GM19452 (cell line): ENCODE measurements around the gene ZNF865.

Experiments
- ATAC-seq: cut with Tn5 transposase; IDR thresholded peaks from one replicate; pipeline ENCODE4 v1.9.1; 2021; ENCODE audit not compliant: unreplicated experiment

Gene ZNF865

DNA sequence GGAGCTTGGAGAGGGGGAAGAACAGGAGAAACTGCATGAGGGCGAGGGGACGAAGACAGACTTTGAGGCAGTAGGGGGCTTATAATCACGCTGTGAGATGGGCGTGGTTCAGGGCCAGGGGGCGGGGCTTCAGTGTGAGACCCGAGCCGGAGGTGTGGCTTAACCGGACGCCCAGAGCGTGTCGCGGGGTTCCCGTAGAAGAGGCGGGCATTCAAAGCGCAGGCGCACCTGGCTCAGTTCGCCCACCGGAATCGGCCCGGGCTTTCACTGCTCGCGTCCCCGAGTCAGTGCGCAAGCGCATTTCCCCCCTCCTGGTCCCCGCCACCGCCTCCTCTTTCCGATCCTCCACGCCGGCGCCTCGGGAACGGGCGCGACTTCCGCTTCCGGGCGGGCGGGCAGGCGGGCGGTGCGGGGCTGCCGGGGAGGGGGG is 225 bp upstream of the ZNF865 start:
- peak; percentile 68 for ATAC-seq

DNA sequence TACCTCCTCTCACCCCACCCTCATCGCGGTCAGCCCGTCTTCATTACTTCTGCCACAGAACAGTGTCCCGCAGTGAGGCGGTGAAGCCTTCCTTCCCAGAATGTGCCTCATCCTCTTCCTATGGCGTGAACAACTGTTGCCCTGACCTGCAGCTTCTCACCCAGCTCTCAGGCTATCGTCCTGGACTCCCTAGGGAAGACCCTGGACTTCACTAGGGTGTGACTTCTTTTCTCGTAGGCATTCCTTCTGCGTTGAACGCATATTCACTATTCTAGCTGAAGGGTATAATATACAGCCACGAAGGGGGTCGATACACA is 982 bp downstream of the ZNF865 start:
- ATAC-seq = no peak

DNA sequence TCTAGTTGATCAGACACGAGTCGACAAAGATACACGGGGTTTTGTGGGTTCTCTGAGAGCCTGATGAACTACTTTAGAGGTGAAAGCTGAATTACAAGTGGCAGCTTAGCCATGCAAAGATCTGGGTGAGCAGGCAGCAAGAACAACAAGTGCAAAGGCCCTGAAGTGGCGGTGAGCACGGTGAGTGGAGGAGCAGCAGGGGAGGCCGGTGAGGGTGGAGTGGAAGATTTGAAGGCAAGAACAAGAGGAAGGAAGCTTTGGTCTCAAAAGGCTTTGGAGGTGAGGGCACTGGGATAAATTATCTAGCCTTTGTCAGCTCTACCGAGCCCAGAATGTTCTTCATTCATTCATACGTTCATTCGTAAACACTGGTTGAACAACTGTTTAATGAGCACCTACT is 1.4 kb downstream of the ZNF865 start:
- no peak for ATAC-seq

DNA sequence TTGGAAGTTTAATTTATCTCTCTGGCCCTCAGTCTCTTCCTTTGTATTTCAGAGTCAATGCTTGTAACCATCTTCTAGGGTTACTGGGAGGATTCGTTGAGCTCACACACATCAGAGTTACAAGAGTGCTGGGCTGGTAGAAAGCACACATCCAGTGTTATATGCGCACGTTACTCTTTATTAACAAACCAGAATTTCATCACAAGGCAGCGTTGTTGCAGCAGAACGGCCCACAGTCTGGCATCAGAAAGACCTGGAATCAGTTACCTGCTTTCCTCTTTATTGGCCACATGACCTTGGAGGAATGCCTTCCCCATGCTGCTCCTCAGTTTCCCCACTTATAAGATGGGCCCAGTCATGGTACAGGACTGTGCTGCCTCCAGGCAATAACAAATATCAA is 3.9 kb downstream of the ZNF865 start:
- no peak for ATAC-seq

DNA sequence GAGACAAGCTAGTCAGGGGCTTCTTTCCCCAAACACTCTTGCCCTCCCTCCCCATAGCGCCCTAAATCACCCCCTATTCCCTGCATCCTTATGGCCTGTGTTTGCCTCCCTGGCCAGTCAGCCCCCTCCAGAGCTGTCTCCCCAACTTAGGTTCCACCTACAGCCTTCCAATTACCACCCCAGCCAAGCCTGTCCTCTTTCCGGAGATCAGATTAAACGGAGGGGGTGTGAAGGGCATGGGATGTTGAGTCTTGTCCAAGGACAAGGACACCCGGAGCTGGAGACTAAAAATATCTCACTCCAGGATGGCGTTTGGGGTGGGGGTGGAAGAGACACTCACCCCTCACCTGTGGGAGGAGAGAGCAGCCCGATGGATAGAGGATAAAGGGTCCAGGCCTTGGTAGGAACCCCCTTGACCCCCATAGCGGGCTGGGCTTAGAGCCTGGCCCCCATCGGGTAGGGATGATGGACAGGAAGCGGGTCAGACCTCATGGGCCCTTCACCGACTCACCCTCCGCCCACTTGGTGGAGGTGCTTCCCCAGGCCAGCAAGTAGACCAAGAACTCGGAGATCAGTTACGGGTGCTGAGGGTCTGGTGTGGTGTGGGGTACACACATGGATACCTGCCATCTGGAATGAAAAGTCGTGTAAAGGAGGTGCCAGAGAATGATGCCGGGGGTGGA is 6.0 kb downstream of the ZNF865 start:
- ATAC-seq = no peak

DNA sequence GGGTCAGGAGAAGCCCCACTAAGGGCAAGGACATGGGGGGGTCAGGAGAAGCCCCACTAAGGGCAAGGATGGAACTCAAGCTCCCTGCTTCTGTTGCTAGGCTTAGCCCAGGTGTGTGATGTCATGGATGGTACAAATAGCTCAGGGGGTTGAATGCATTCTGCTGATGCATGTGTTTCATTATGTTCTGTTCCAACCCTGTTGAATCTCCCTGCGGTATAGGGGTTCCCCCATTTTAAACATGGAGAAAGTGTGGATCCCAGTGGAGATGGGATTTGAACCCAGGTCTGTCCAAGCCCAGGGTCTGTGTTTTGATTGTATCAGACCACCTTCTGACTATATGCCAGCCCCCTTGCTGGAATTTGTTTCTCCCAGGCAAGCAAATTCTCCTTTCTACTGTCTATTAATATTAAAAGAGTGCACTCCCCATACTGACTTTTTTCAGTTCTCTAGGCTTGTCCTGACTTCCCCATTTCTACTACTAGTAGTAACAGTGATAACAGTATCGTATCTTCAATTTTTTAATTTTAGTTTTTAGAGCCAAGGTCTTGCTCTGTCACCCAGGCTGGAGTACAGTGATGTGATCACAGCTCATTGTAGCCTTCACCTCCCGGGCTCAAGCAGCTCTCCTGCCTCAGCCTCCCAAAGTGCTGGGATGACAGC is 6.7 kb downstream of the ZNF865 start:
- no peak for ATAC-seq

DNA sequence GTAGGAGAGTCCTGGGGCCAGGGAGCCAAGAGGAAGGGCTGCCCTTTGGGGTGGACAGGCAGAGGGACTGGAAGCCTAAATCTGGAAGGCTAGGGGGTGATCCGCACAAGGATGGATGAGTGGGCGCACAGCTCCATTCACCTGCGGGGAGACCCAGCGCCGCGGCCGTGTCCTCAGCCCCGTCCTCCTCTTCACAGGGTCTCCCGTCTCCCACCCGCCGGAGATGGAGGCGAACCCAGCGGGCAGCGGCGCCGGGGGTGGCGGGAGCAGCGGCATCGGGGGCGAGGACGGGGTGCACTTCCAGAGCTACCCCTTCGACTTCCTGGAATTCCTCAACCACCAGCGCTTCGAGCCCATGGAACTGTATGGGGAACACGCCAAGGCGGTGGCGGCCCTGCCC is 7.9 kb downstream of the ZNF865 start:
- no peak for ATAC-seq

DNA sequence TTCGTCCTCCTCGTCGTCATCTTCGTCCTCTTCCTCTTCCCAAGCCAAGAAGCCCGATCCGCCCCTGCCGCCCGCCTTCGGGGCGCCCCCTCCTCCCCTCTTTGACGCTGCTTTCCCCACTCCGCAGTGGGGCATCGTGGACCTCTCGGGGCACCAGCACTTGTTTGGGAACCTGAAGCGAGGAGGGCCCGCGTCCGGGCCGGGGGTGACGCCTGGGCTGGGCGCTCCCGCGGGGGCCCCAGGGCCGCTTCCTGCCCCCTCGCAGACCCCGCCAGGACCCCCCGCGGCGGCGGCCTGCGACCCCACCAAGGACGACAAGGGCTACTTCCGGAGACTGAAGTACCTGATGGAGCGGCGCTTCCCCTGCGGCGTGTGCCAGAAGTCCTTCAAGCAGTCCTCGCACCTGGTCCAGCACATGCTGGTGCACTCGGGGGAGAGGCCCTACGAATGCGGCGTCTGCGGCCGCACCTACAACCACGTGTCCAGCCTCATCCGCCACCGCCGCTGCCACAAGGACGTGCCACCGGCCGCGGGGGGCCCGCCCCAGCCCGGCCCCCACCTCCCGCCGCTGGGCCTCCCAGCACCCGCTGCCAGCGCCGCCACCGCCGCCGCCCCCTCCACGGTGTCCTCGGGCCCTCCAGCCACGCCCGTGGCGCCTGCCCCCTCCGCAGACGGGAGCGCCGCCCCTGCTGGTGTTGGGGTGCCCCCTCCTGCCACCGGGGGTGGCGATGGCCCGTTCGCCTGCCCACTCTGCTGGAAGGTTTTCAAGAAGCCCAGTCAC is 8.7 kb downstream of the ZNF865 start:
- ATAC-seq = no peak

DNA sequence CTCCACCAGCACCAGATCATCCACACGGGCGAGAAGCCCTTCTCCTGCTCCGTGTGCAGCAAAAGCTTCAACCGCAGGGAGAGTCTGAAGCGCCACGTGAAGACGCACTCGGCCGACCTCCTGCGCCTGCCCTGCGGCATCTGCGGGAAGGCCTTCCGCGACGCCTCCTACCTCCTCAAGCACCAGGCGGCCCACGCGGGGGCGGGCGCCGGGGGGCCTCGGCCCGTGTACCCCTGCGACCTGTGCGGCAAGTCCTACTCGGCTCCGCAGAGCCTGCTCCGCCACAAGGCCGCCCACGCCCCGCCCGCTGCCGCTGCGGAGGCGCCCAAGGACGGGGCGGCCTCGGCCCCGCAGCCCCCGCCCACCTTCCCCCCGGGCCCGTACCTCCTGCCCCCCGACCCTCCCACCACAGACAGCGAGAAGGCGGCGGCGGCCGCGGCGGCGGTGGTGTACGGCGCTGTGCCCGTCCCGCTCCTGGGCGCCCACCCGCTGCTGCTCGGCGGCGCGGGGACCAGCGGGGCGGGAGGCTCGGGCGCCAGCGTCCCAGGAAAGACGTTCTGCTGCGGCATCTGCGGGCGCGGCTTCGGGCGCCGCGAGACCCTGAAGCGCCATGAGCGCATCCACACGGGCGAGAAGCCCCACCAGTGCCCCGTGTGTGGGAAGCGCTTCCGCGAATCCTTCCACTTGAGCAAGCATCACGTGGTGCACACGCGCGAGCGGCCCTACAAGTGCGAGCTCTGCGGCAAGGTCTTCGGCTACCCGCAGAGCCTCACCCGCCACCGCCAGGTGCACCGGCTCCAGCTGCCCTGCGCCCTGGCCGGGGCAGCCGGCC is 9.5 kb downstream of the ZNF865 start:
- ATAC-seq = no peak

DNA sequence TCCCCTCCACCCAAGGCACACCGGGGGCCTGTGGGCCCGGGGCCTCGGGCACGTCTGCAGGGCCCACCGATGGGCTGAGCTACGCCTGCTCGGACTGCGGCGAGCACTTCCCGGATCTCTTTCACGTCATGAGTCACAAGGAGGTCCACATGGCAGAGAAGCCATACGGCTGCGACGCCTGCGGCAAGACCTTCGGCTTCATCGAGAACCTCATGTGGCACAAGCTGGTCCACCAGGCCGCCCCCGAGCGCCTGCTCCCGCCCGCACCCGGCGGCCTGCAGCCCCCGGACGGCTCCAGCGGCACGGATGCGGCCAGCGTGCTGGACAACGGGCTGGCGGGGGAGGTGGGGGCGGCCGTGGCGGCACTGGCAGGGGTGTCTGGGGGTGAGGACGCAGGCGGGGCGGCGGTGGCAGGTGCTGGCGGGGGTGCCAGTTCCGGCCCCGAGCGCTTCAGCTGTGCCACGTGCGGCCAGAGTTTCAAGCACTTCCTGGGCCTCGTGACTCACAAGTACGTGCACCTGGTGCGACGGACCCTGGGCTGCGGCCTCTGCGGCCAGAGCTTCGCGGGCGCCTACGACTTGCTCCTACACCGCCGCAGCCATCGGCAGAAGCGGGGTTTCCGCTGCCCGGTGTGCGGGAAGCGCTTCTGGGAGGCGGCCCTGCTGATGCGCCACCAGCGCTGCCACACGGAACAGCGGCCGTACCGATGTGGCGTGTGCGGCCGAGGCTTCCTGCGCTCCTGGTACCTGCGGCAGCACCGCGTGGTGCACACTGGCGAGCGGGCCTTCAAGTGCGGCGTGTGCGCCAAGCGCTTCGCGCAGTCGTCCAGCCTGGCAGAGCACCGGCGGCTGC is 10.3 kb downstream of the ZNF865 start:
- no peak for ATAC-seq

DNA sequence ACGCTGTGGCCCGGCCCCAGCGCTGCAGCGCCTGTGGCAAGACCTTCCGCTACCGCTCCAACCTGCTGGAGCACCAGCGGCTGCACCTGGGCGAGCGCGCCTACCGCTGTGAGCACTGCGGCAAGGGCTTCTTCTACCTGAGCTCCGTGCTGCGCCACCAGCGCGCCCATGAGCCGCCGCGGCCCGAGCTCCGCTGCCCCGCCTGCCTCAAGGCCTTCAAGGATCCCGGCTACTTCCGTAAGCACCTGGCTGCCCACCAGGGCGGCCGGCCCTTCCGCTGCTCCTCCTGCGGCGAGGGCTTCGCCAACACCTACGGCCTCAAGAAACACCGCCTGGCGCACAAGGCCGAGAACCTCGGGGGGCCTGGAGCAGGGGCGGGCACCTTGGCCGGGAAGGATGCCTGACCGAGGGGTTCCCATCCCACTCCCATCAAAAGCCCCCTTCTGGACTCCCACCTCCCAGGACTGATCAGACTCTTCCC is 11.0 kb downstream of the ZNF865 start:
- ATAC-seq = no peak

DNA sequence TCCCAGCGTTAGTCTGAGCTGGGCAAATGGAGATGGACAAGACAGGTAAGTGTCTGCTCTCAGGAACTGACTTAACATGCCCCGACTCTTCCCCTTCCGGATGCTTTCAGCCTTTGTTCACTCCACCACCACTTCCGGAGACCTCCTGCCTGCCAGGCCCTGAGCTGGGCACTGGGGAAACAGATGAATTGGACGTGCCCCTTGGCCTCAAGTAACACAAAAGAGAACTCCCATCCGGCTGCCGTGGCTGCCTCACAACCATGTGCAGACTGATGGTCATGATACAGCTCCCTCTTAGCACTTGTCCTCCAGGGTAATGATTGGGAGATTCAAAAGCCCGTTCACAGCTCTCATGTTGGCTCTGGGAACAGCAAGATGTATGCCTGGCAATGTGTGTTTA is 12.0 kb downstream of the ZNF865 start:
- no peak for ATAC-seq

DNA sequence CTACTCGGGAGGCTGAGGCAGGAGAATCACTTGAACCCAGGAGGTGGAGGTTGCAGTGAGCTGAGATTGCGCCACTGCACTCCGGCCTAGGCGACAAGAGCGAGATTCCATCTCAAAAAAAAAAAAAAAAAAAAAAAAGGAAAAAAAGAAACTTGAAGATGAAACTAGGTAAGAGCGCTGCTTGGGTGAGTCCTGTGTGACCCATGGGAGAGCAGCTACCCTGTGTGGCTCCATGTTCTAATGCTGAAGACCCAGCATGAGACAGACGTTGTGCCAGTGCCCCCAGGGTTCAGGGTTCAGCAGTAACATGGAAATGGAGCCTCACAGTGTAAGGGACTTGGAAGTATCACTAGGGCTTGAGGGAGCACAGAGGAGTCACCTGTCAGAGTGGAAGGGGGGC is 13.0 kb downstream of the ZNF865 start:
- ATAC-seq = no peak

DNA sequence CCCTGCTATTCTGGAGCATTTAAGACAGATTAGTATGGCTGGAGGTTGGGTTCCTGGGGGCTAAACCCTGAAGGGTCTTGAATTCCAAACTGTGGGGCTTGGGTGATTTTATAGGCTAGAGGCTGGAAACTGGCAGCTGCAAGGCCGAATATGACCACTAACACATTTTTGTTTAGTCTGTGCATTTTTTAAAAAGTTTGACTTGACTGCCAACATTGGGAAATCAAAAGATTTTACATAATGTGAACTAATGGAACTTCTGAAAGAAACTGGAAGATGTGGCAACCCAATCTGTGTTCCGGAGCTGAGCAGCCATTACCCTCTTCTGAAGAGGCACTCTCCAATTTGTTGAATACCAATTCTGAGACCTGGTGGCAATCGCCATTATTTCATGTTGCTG is 13.8 kb downstream of the ZNF865 start:
- no peak for ATAC-seq

DNA sequence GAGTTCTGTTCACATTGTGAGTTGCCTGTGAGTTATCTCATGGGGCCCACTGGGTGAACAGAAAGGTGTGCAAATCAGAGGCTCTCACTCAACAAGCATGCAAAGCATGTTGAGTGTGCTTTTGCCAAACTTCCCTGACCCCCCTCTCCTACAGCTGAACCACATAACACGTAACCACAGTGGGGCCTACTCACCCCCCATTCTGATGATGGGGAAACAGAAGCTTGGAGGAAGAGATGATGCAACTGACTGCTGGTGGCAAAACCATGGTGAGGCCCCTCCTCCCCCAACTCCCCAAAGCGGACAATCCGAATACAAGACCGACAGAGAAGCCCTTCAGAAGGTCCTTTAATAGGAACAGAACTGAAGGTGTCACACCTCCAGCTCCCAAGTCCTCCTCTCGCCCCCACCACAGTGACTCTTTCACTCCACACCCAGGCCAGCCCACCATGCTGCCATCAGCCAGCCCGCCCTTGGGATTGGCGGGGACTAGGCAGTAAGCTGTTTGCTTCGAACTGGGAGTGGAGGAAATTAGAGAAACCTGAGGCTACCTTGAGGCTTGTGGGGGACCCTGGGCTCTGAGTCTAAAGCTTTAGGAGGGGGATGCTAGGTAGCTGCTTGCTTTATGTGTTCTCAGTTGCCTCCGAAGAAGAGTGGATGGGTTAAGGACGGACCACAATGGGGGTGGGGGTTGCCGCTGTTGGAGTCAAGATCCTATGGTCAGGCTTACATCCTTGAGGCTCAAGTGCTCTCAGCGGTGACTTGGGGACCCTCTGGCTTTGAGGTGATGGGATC is 15.2 kb downstream of the ZNF865 start:
- no peak for ATAC-seq

DNA sequence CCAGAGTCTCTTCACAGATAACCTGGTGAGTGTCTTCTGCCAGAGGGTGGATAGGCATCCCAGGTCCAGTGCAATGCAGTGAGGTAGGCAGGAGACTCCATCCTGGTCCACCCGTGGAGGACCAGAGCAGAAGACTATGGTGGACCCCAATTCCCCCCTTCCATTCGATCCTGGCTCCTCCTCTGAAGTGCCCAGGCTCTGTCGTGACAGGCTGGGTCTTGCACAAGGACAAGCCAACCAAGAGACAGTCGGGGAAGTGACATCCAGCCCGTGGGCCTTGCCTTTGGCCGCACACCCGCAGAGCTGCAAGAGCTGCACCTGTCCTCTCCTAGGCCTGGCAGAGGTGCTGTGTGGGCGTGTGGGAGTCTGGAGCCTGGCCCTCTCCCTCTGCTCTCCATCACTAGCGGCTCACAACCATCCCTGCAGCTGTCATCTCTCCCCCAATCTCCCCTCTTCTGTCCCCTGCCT is 15.8 kb downstream of the ZNF865 start:
- no peak for ATAC-seq

DNA sequence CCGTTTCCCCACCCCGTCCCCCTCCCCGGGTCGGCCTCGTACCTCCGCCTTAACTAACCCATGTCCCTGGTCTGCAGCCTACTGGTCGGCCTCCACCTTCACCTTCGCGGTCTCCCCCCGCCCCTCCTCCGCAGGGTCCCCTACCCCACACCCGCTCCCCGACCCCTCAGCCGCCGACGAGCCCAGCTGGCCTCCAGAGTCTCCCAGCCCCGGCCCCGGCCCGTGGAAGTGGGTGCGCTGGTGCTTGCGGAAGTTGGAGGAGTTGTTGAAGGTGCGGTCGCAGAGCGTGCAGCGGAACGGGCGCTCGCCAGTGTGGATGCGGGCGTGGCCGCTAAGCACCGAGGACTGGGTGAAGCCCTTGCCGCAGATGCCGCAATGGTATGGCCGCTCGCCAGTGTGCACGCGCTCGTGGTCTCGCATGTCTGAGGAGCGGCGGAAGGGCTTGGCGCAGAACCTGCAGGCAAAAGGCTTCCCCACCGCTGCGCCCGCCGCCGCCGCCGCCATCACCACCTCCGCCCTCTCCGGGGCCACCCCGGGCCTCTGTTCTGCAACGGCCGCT is 16.3 kb downstream of the ZNF865 start:
- no peak for ATAC-seq

DNA sequence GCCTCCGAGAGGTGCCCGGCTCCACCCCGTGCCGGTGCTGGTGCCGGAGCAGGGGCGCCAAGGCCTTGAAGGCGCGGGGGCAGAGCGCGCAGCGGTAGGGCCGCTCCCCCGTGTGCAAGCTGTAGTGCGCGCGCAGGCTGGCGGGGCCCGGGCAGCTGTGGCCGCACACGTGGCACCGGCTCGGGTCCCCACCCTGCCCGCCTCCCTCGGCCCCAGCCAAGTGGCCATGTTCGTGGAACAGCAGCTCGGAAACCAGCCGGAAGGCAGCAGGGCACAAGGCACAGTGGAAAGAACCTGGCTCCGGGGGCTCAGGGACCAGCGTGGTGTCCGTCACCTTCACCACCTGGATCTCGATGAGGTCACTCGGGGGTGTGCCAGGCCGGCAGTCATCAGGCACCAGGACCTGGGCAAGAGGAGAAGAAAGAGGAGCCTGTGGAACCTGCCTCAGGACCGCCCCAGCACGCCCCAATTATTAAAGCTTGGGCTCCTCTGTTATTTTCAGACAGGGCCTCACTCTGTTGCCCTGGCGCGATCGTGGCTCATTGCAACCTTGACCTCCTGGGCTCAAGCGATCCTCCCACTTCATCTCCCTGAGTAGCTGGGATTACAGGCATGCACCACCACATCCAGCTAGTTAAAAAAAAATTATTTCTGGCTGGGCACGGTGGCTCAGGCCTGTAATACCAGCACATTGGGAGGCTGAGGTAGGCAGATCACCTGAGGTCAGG is 17.0 kb downstream of the ZNF865 start:
- no peak for ATAC-seq
